Measurements from ENCODE around the gene ZNF521. TPM values are rescaled to one million over a fixed set of nuclear protein-coding genes. Genes with fewer than 3 reads are reported as not detected.

ZNF521 gene
- total RNA-seq, 1 experiment from 2014 or later, result not detected

DNA sequence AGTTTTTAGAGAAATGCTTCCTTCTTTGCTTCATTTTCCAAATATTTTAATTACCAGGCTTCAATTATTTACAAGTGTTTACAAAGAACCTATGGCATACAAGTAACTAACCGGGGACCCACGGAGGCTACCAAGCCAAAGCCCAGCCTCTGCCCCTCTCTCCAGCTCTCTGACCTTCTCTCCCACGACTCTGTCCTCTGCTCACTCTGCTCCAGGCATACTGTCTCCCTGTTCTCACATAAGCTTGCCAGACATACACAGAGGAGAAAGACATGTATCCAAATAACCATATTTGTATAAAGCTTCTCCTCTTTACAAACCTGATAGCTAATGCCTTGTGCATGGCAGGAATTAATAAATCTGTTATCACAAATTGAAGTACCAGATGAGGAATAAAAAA, 141.3 kb downstream of the ZNF521 start:
- ChIA-PET CTCF (no interaction called here), POLR2A (ENCODE audit: low non-redundant PET) (no interaction called here)
- BruUV-seq (replicated peaks), result no TSS peak
- TF ChIP-seq, protein P1, sequence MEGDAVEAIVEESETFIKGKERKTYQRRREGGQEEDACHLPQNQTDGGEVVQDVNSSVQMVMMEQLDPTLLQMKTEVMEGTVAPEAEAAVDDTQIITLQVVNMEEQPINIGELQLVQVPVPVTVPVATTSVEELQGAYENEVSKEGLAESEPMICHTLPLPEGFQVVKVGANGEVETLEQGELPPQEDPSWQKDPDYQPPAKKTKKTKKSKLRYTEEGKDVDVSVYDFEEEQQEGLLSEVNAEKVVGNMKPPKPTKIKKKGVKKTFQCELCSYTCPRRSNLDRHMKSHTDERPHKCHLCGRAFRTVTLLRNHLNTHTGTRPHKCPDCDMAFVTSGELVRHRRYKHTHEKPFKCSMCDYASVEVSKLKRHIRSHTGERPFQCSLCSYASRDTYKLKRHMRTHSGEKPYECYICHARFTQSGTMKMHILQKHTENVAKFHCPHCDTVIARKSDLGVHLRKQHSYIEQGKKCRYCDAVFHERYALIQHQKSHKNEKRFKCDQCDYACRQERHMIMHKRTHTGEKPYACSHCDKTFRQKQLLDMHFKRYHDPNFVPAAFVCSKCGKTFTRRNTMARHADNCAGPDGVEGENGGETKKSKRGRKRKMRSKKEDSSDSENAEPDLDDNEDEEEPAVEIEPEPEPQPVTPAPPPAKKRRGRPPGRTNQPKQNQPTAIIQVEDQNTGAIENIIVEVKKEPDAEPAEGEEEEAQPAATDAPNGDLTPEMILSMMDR (conservative IDR thresholded peaks at IDR 0.05; ENCODE audit: low read depth, low read length), result no peak
- no peak for TF ChIP-seq EZH2 (IDR thresholded peaks at IDR 0.05; ENCODE audit: borderline replicate concordance, low read depth, low read length, poor library complexity, severe bottlenecking)
- H3K4me3 ChIP-seq (ENCODE audit: low read depth, low read length, poor library complexity, severe bottlenecking), result no peak overlapping the region
- no peaks in the 10 kb centered on the region for H3K9me3 ChIP-seq (ENCODE audit: low read depth, low read length, poor library complexity, severe bottlenecking)
- H3K36me3 ChIP-seq (ENCODE audit: insufficient read depth, low read length, poor library complexity, severe bottlenecking), result no peaks in the 10 kb centered on the region
- no peaks in the 10 kb centered on the region for H3K27me3 ChIP-seq (replicated peaks; ENCODE audit: insufficient read depth, low read depth, low read length, poor library complexity)
- intact Hi-C loops (cut with micrococcal nuclease; ENCODE audit: unreplicated experiment), result no loop called here
- H3K27ac ChIP-seq (ENCODE audit: low read depth, low read length, poor library complexity, severe bottlenecking), result no peak overlapping the region
- DNase-seq (ENCODE audit: low spot score), result no peak
- H3K4me1 ChIP-seq (ENCODE audit: insufficient read depth, low read length, poor library complexity, severe bottlenecking), result no peaks in the 10 kb centered on the region

GRCh38 chr18:25192065-25192464, 159.9 kb downstream of the ZNF521 start:
- DNase-seq (ENCODE audit: low spot score), result no peak
- H3K27me3 ChIP-seq (replicated peaks; ENCODE audit: insufficient read depth, low read depth, low read length, poor library complexity), result peaks cover 5% of the 10 kb centered on the region
- no peaks in the 10 kb centered on the region for H3K9me3 ChIP-seq (ENCODE audit: low read depth, low read length, poor library complexity, severe bottlenecking)
- ChIA-PET POLR2A (ENCODE audit: low non-redundant PET) (no interaction called here), CTCF (no interaction called here)
- TF ChIP-seq, protein P1 (conservative IDR thresholded peaks at IDR 0.05; ENCODE audit: low read depth, low read length), result no peak
- no peak for TF ChIP-seq EZH2 (IDR thresholded peaks at IDR 0.05; ENCODE audit: borderline replicate concordance, low read depth, low read length, poor library complexity, severe bottlenecking)
- intact Hi-C loops (cut with micrococcal nuclease; ENCODE audit: unreplicated experiment), result no loop called here
- H3K27ac ChIP-seq (ENCODE audit: low read depth, low read length, poor library complexity, severe bottlenecking), result no peak overlapping the region
- BruUV-seq (replicated peaks), result no TSS peak
- H3K36me3 ChIP-seq (ENCODE audit: insufficient read depth, low read length, poor library complexity, severe bottlenecking), result no peaks in the 10 kb centered on the region
- no peaks in the 10 kb centered on the region for H3K4me1 ChIP-seq (ENCODE audit: insufficient read depth, low read length, poor library complexity, severe bottlenecking)
- no peak overlapping the region for H3K4me3 ChIP-seq (ENCODE audit: low read depth, low read length, poor library complexity, severe bottlenecking)

GRCh38 chr18:25190472-25190871, 161.5 kb downstream of the ZNF521 start:
- Histone ChIP-seq H3K4me3 (ENCODE audit: low read depth, low read length, poor library complexity, severe bottlenecking) (no peak overlapping the region), H3K27me3 (replicated peaks; ENCODE audit: insufficient read depth, low read depth, low read length, poor library complexity) (peaks cover 9% of the 10 kb centered on the region), H3K9me3 (ENCODE audit: low read depth, low read length, poor library complexity, severe bottlenecking) (no peaks in the 10 kb centered on the region), H3K36me3 (ENCODE audit: insufficient read depth, low read length, poor library complexity, severe bottlenecking) (no peaks in the 10 kb centered on the region), H3K27ac (ENCODE audit: low read depth, low read length, poor library complexity, severe bottlenecking) (no peak overlapping the region), H3K4me1 (ENCODE audit: insufficient read depth, low read length, poor library complexity, severe bottlenecking) (no peaks in the 10 kb centered on the region)
- CTCF ChIA-PET, result no interaction called here
- intact Hi-C loops (cut with micrococcal nuclease; ENCODE audit: unreplicated experiment), result no loop called here
- no peak for DNase-seq (ENCODE audit: low spot score)
- POLR2A ChIA-PET (ENCODE audit: low non-redundant PET), result no interaction called here
- TF ChIP-seq, protein P1 (conservative IDR thresholded peaks at IDR 0.05; ENCODE audit: low read depth, low read length), result no peak
- no peak for TF ChIP-seq EZH2 (IDR thresholded peaks at IDR 0.05; ENCODE audit: borderline replicate concordance, low read depth, low read length, poor library complexity, severe bottlenecking)
- BruUV-seq (replicated peaks), result no TSS peak
